NCI-H2196 (cell line): ENCODE results near the gene ATF3.

Experiments used
- DNase-seq: peaks from one replicate; lab custom pipeline; 2025; ENCODE audit not compliant: unreplicated experiment; lab: John Stamatoyannopoulos, UW

The ATF3 gene

DNA sequence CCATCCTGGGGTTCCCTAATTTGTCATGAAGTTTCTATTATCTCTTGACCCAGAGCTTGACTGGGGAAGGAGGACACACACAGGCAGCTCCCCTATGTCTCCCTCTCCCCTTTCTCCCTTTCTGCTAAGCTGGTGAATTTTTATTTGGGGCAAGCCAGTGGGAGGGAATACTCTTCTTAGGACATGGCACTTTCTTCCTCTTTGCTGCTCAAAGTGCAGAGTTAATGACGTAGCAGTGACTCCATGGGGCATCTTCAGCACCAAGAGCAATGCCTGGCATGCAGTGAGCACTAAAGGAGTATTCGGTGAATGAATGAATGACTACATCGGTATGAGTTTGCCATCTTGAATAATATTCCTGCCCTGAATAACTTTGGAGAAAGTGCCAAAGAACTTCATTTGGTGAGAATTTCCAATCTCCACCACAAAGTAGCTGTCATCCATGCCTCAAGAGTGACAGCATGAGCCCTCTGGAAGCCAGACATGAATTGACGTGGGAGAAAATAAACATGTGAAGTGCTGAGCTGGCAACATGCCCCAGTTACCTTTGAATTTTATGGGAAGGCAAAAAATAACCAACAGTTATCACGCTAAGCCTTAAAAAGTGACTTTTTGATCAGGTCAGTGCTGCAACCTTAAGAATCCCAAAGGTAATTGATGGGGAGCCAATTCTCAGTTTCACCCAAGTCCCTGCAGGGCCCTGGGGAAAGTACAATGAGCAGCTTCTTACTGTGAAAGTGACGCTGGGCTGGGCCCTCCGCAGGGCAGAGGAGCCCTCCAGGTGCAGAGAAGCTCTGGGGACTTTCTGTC, 22.1 kb upstream of the ATF3 start:
- no peak for DNase-seq

DNA sequence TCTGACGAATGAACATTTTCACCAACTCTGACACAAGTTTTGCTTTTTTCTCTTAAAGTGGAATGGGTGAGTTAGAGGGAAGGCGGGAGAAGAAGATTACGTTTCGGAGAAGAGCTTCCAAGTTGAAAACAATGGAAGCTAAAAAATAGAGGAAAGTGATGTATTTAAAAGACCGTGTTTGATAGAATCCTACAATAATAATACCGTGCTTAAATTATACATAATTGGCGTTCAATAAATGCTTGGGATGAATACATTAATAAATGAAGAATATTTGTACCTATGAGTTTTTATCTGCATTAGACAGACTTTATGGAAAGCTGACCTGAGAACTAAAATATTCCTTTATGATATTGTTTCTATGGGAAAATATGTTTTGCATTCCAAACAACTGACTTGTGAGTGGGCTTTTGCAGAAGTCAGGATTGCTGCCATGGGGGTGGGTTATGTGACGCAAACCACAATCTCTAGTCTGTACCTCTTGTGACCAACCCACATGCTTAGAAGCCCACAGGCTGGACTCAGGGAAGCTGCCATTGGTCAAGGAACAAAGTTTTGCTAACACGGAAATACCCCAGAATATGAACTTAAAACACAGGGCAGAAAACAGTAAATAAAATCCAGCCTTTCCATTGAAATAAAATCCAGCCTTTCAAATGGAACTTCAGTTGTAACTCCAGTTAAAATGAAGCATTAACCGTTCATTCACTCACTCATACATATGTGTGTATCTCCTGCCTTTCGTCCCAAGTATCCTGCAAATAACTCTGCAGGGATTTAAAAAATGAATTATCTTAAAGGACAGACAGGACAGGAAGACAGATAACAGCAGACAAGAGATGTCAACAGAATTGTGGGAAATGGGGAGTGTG, 21.3 kb upstream of the ATF3 start:
- no peak for DNase-seq

DNA sequence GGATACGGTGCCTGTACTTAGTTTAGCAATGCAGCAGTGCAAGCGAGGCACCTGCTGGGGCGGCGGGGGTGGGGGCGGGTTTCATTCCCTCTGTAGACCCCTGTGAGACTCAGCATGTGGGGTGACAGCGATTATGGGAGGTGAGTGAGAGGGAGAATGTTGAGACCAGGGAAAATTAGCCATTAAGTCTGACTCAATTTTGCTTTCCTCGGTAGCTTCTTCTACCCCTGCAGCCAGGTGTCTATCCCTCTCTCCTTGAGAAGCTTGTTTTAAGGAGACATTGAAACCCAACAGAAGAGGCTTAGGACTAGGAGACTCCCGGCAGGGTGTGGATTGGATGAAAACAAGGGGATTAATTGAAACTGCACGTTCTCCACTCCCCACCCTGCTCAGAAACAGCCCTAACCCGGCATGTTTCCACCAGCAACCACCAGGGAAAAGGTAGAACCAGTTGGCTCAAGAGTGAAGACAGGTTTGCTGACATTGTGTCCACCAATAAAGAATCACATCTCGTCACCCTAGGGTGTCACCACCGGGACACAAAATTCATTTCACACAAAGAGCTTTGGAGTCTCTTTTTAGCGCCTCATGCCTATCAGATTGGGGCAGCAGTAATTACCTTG, 20.6 kb upstream of the ATF3 start:
- no peak for DNase-seq

DNA sequence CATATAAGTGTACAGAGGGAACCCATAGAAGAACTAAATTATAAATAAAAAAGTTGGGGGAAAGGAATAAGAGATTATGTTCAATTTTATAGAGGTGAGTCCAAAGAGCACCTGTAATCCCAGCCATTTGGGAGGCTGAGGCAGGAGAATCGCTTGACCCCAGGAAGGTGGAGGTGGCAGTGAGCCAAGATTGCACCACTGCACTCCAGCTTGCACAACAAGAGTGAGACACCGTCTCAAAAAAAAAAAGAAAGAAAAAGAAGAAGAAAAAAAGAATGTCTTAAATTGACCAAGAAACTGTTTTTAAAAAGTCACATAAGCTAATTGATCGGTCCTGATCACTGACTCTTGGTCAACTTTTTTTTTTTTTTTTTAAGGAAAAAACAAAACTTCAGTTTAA, 19.1 kb upstream of the ATF3 start:
- DNase-seq: no peak

DNA sequence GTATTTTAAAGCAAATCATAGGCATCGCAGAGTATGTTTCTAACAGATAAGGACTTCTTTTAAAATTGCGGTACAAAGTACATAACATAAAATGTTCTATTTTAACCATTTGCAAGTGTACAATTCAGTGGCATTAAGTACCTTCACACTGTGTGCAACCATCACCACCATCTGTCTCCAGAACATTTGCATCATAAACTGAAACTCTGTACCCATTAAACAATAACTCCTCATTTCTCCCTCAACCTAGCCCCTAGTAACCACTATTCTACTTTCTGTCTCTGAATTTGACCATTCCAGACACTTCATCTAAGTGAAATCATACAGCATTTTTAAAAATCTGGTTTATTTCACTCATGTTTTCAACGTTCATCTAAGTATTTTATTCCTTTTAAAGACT, 16.6 kb upstream of the ATF3 start:
- DNase-seq: no peak

DNA sequence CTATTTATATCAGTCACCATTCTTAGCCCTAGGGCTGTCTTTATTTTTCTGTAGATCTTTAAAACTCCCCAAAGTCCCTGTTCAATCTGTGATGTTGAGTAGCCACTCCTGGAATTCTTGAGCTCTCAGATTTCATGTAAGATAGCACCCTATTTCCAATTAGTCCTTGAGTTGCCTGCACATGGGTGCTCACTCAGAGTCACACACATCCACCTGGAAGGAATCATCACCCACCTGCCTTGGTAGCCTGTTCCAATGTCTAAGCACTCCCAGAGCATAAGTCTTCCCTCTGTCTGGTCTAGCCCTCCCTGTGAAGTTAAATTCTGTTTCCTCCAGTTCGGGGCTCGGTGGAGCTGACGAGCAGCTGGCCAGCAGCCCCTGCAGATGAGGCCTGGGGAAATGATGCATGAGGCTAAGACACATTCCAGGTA, 14.7 kb upstream of the ATF3 start:
- no peak for DNase-seq

DNA sequence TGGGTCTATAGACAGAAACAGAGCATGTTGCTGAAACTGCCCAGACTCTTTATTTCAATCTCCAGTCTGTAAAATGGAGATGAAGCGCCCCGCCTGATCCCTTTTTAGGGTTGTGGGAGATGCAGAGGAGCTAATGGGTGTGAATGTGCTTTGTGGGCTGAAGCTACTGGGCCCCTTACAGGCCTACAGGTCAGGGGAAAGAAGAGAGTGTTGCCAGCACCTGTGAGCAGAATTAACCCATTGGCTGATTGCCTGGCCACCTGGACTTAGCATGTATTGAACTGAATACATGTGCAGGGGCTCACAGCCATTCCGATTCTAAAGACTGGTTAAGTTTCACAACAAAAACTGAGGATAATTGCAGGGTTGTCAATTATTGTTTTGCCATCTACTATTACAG, 13.9 kb upstream of the ATF3 start:
- DNase-seq: no peak

DNA sequence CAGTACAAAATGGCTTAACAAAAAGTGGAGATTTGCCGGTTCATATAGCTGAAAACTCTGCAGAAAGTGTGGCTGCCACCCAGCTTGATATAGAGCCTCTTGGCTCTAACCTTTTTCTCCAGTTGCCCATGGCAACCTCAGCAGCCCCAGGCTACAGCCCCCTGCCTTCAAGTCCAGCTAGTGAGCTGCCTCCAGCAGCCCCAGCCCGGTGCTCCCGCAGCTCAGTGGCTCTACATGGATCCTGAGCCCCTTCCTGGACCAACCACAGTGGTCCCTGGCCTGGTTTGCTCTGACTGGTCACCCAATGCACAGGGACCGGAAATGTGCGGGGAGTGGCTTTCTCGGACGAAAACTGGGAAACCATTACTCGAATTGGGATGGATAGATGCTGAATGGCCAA, 13.3 kb upstream of the ATF3 start:
- no peak for DNase-seq

DNA sequence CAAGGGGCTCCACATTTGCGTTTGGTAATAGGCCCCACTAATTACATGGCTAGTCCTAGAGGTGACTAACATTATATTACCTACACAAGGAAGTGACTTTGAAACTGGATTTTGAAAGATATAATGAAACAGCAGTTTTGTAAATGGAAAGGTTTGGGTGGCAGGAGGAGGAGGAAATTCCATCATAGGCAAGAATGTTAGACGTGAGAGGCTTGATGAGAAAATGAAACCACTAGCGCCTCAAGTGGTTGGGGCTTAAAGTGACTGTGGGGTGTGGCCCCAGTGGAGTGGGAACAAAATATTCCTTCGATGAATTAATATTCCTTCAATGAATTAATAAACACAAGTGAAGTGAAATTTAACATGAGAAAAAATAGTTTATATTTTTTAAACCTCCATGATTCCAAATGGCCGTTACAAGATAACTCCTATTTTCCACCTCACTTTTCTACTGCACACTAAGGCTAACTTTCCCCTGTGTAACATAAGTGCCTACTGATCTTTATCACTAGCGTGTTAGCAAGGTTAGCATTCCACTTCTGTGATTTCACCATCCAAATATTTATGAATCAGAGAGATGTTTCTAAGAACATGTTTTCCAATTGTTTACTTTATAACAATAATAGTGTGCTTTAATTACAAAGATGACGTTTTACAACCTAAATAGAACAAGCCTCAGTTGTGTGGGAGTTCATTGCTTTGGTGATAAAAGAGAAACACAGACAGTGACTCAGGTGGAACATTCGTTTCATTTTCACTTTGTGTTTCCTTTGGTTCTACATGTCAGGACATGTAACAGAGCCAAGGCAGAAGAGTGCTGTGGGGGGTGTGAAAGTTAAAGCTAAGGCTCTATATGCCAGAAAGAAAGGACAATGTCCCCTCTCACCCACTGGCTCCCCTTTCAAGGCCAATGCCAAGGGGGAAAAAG, 12.5 kb upstream of the ATF3 start:
- DNase-seq: peak; percentile 71

DNA sequence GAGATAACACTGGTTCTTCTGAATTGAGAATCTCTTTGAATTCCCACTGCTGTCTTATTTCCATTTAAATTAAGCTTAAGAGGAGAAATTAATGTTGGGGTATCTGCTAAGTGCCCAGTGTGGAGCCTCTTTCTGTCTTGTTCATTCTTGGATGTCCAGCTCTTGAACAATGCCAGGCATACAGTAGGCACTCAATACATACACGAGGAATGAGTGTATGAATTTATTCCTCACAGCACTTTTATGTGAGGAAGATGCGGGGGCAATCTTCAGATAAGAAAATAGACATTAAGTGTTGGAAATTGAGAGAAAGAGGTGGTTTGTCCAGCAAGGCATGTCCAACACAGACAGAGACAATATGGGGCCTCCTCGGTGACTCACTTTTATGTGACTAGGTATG, 11.8 kb upstream of the ATF3 start:
- DNase-seq: no peak

DNA sequence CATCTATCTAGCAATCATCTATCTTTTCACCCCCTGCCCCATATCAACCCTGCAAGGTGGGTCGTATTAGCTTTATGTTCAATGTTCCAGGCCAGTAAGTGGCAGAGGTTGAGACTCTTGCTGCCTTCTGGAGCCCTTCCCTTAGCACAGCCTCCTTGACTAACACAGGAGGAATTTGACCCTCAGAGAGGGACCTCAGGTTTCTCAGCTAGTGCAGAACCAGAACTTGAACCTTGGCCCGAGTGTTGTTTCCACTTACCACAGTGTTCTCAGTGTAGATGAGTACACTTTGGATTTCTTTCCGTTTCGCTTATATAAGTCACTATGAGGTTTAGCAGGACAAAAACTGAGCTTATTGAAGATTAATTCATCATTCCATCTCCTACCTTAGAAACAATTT, 11.1 kb upstream of the ATF3 start:
- DNase-seq: no peak

DNA sequence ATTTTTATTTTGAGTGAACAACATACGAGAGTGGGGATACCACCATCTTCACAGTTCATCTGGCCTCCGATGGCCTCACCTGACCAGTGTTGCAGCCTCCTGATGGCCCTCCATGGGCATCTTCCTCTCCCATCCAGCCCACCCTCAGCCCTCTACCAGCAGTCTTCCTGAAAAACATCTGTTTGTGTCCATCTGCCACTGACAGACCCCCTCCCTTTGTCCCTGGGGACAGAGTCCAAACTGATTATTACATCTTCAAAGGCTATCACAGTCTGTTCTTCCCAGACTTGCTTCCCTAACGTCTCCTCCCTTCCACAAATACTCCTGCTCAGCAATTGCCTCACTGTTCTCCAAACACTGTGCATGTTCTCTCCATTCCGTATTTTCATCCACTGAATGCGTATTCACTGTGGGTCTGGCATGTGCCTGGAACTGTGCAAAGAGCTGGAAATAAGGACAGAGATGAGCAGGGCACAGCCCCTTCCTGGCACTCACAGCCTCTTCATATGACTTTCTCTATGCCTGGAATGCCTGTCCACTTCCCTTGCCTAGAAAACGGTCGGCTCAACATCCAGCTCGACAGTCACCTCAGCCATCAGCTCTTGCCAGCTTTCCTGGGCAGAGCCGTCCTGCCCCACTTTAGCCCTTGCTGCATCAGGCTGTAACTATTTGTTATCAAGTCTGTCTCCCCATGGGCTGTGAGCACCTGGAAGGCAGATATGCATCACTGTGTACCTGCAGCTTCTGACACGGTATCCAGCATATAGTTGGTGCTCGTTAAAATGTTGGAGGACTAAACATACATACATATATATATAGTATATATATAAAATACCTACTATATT, 8.3 kb upstream of the ATF3 start:
- DNase-seq: no peak

DNA sequence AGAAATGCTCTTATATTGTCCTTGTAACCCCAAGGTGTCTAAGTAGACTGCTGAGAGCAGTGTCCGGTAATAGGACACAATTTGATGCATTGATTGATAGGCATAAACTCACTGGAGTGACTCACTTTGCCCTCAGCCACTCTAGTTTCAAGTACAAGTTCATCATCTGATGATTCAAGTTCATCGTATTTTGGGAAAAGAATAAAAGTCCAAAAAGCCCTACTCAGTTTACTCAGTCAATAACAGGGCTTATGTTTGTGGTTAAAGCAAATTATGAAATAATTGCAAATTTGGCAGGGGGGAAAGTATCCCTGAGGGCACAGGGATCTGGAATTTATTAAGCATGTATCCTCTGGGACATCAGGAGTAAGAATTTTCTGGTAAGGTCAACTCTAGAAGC, 7.6 kb upstream of the ATF3 start:
- DNase-seq: no peak

DNA sequence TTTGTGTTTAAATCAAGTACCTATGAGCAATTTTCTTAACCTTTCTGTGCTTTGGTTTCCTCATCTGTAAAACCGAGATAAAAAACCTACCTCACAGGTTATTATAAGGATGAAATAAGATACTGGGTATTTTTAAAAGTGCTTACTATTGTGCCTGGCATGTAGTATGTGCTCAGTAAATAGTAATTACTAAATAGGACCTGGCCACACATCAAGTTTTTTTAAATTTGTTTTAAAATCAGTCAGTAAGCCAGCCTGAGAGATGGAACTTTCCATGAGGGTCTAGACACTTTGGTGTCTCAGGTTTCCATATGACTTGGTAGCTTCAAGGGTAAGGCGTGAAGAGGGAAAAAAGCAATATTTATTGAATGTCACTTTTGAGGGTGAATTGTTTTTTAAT, 7.0 kb upstream of the ATF3 start:
- no peak for DNase-seq

DNA sequence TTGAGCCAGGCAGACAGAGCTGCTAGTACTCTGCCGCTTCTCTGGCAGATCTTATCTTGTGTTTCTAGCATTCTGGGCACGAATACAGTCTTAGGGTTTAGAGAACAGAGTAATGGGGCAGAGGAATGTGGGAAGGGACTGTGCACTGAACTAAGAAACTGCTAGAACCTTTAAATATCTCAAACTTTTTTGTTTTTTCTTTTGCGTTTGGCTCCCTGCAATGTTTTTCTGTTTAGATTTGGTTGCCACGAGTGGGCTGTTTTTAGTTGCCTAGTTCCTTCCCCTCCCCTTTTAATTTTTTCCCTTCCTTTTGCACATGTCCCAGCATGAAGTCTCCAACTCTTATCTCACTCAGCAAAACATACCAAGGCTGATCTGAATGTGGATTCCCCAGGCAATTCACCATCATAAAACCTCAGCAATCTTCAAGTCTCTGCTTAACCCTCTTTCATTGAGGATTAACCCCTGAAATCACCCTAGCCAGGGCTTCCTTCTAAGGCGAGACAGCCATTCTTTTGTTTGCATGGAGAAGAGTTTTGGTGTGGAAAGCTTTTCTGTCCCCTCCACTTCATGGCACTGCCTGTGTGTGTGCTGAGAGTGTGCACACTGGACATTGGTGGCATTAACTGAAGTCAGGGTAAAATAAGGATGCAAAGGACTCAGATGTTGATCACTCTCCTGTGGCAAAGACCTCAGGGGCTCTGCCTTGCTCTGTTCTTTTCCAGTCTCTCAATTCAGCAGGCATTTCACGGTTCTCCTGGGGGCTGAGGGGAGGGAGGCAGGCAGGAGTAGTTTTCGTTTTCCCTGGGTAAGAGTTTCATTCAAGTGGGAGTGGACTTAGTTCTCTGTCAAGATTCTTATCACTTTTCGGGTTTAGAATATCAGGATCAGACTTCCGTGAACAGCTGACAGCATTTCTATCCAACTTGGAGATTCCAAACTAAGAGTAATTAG, 2.8 kb upstream of the ATF3 start:
- no peak for DNase-seq

DNA sequence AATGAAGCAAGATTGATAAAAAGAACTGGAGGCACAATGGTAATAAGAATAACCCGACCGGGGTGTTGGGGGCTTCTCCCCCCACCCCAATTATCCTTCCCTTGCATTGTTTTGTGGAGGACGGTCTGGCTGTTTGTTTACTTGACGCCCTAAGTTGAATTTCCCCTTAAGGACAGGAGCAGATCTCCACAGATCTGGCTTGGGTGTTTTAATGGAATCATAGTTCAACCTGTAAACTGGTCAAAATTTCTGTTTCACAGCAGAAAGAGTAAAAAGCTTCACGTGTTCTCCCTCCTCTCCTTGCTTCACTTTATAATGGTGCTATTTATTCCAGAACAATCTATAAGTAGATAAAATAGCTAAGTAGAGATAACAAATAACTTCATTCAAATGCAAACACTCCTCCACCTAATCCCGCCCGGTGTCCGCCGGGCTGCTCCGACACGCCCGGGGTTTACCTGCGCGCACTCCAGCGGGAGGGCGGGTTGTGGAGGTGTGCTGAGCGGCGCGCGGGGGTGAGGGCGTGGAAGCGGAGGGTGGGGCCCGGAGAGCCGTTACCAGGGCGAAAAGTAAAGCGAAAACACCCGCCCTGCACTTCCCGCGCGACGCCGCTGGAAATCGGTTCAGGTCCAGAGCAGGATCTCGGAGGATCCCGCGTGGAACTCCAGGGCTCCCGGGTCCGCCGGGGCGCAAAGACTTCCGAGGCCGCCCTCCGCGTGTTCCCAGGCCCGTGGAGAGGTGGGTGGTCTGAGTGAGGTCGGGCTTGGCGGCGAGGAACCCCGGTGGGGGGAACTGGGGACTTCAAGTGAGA, 2.0 kb upstream of the ATF3 start:
- peak; percentile 48 for DNase-seq

DNA sequence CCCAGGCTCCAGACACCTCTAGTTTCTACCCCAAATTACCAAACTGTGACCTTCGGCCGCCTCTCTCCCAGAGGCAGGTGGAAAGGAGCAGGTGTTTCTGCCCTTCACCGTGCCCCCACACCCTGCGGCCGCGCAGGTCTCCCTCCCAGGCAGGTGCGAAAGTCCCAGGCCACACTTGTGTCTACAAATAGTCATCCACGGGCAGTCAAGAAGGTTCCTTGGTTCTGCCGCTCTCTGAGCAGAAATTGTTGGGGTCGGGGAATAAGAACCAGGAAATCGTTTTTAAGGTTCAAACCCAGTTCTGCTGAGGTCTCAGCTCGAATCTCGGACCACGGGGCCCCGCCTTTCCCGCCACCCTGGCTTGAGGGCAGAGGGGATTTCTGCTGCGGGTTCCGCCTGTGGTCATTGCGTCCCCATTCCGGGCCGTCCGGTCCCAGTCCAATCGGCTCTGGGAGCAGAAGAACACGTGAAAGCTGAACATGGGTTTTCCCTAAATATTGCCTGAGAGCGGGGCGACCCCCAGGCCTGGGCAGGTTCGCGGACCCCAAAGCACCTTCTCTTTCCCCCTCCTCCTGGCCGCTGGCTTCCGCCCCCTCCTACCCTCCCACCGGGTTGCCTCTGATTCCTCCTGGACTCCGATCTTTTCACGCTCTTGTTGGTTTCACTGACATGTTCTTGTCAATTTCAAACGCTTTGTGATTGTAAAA, 1.2 kb upstream of the ATF3 start:
- DNase-seq: peak; percentile 32
